Measurements from ENCODE around the gene ABLIM1. TPM values are rescaled to one million over a fixed set of nuclear protein-coding genes. Genes with fewer than 3 reads are reported as not detected.

ABLIM1 gene
- total and polyA plus RNA-seq, 3 donors from 2014 or later, result 90.0 to 137 (median 128) TPM

- no peak for DNase-seq
- Histone ChIP-seq H3K4me1 (peaks cover 7% of the 10 kb centered on the region), H3K4me3 (no peak overlapping the region), H3K36me3 (ENCODE audit: low read depth, missing control alignments) (no peaks in the 10 kb centered on the region), H3K27ac (no peak overlapping the region), H3K27me3 (no peaks in the 10 kb centered on the region), H3K9me3 (no peaks in the 10 kb centered on the region)
- no peak for TF ChIP-seq CTCF (IDR thresholded peaks at IDR 0.05)
- TF ChIP-seq POLR2A (IDR thresholded peaks at IDR 0.05), result no peak
- intact Hi-C loops (cut with DNase I; ENCODE audit: low total_unique reads), result no loop called here
- 70 to 76% methylated on average over 3 of the region's 3 CpGs for WGBS, 2 donors
These were observed 111.0 kb downstream of the ABLIM1 start for GRCh38 chr10:114547056-114547455.

DNA sequence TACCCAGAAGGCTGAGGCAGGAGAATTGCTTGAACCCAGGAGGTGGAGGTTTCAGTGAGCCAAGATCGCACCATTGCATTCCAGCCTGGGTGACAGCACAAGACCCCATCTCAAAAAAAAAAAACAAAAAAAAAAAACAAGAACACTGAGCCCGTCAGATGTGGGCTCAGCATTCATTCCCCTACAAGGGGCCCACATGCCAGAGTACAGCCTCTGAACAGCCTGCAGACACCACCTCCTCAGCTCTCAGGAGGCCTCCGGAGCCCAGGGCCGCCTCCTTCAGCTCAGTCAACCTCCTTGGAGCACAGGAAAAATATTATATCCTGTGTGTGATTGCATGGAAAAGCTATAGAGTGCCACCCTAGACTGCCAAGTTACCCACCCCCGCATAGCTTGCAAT lies 112.3 kb downstream of the ABLIM1 start:
- H3K4me1 ChIP-seq, result no peaks in the 10 kb centered on the region
- 94 to 97% methylated on average over 5 of the region's 5 CpGs for WGBS, 2 donors
- no peak for DNase-seq
- H3K27me3 ChIP-seq, result no peaks in the 10 kb centered on the region
- H3K9me3 ChIP-seq, result no peaks in the 10 kb centered on the region
- intact Hi-C loops (cut with DNase I; ENCODE audit: low total_unique reads), result no loop called here
- H3K36me3 ChIP-seq (ENCODE audit: low read depth, missing control alignments), result no peaks in the 10 kb centered on the region
- H3K4me3 ChIP-seq, result no peak overlapping the region
- TF ChIP-seq POLR2A (IDR thresholded peaks at IDR 0.05) (no peak), CTCF (IDR thresholded peaks at IDR 0.05) (no peak)
- H3K27ac ChIP-seq, result no peak overlapping the region

DNA sequence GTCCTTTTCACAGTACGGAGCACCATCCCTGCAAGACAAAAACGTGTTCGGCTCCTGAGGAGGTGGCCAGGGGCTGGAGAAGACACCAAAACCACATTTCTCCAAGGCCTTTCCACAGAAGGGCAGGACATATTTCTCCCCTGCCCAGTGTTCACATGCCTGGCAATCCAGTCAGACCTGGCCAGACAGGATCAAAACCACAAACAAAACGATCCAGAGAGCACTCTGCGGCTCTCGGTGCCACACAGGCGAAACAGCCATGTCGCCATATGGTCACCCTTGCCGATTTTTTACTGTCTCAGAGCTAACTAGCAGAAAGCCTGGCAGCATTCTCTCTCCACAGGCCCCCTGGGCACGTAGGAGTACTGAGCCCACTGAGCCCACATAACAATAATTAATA lies 113.0 kb downstream of the ABLIM1 start:
- Histone ChIP-seq H3K9me3 (no peaks in the 10 kb centered on the region), H3K36me3 (ENCODE audit: low read depth, missing control alignments) (no peaks in the 10 kb centered on the region), H3K4me3 (no peak overlapping the region), H3K27ac (no peak overlapping the region), H3K4me1 (no peaks in the 10 kb centered on the region), H3K27me3 (no peaks in the 10 kb centered on the region)
- intact Hi-C loops (cut with DNase I; ENCODE audit: low total_unique reads), result no loop called here
- DNase-seq, result no peak
- WGBS, 2 donors, result 89 to 93% methylated on average over 10 of the region's 10 CpGs
- TF ChIP-seq POLR2A (IDR thresholded peaks at IDR 0.05) (no peak), CTCF (IDR thresholded peaks at IDR 0.05) (no peak)

DNA sequence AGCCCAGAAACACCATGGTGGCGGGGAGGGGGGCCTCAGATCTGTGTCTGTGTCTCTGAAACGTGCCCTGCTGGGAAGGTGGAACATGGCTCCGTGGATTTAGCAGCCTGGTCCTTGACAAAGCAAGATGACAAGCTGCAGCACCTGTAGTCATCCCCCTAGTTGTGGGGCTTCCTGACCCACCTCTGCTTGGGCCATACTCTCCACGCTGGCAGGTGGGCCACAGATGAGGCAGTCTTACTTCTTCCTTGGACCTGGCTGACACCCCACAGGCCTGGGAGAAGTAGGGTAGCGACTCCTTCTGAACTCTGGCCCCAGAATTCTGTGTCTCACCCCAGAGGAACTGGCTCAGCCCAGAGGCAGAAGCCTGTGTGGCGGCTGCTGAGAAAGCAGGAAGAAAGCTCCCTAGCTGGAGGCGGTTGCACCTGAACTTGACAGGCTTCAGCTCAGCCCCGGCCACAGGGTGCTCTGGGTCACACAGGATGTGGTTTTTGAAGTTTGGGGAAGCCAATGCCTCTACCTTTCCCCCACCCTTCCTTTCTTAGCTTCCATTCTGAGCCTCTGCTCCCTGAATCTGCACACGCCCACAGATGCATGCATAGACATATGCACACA lies 113.9 kb downstream of the ABLIM1 start:
- no peak for DNase-seq

More for the DNA sequence above, 113.9 kb downstream of the ABLIM1 start:
- H3K36me3 ChIP-seq (ENCODE audit: low read depth, missing control alignments), result no peaks in the 10 kb centered on the region
- intact Hi-C loops (cut with DNase I; ENCODE audit: low total_unique reads), result no loop called here
- no peaks in the 10 kb centered on the region for H3K9me3 ChIP-seq
- TF ChIP-seq CTCF (IDR thresholded peaks at IDR 0.05) (no peak), POLR2A (IDR thresholded peaks at IDR 0.05) (no peak)
- no peak overlapping the region for H3K27ac ChIP-seq
- no peaks in the 10 kb centered on the region for H3K4me1 ChIP-seq
- H3K27me3 ChIP-seq, result no peaks in the 10 kb centered on the region
- 77 to 81% methylated on average over 5 to 9 of the region's 9 CpGs for WGBS, 2 donors
- H3K4me3 ChIP-seq, result no peak overlapping the region

Measured in testis (tissue), 3 donors.